Gastroesophageal sphincter (tissue), 4 donors: ENCODE results near the gene APLN. TPM values are rescaled to one million over a fixed set of nuclear protein-coding genes. Genes with fewer than 3 reads are reported as not detected.

Experiments used
- ATAC-seq: fragments of 150-250 bp; one replicate; pipeline ENCODE4 v1.9.1; 2016; ENCODE audit warnings: mild to moderate bottlenecking, moderate library complexity
- H3K27ac ChIP-seq, 4 donors: fragments of 200-600 bp; sonication (generic) in 3 of 4; 1 replicate in 3 of 4; 2 replicates in 1 of 4; pipeline ENCODE4 v1.5.1; 2016 to 2019
- H3K27me3 ChIP-seq: fragments of 200-600 bp; sonication (generic); one replicate; pipeline ENCODE4 v1.5.1; 2019
- H3K36me3 ChIP-seq, 2 donors: fragments of 200-600 bp; sonication (generic); one replicate each; pipeline ENCODE4 v1.5.1; 2019; ENCODE audit warnings: control low read depth in 1 of 2
- H3K4me1 ChIP-seq, 3 donors: fragments of 200-600 bp; sonication (generic); 1 replicate in 2 of 3; 2 replicates in 1 of 3; pipeline ENCODE4 v1.5.1; 2016 to 2019; ENCODE audit warnings: control low read depth in 2 of 3
- H3K4me3 ChIP-seq, 2 donors: fragments of 200-600 bp; sonication (generic); one replicate each; pipeline ENCODE4 v1.5.1; 2019; ENCODE audit warnings: mild to moderate bottlenecking in 1 of 2, moderate library complexity in 1 of 2
- H3K9me3 ChIP-seq, 3 donors: fragments of 200-600 bp; sonication (generic); one replicate each; pipeline ENCODE4 v1.5.1; 2017 to 2019; ENCODE audit warnings: control low read depth in 2 of 3
- CTCF ChIP-seq, 4 experiments: fragments of 200-600 bp in 2 of 4; fragments of 450-650 bp in 2 of 4; sonication (generic) in 1 of 4; IDR thresholded peaks; one replicate each; pipeline ENCODE4 v1.5.1; 2017 to 2019; ENCODE audit warnings: antibody characterized with exemption in 4 of 4, mild to moderate bottlenecking in 2 of 4, moderate library complexity in 2 of 4
- EP300 ChIP-seq: sonication (generic); formaldehyde crosslinking; IDR thresholded peaks from one replicate; pipeline ENCODE4 v1.6.1; 2017; ENCODE audit warnings: antibody characterized with exemption, mild to moderate bottlenecking
- POLR2A ChIP-seq, 2 donors: fragments of 450-650 bp; IDR thresholded peaks; one replicate each; pipeline ENCODE4 v1.6.1; 2017; ENCODE audit warnings: antibody characterized with exemption in 2 of 2, mild to moderate bottlenecking in 2 of 2, moderate library complexity in 1 of 2
- POLR2AphosphoS5 ChIP-seq: sonication (generic); formaldehyde crosslinking; IDR thresholded peaks from one replicate; pipeline ENCODE4 v1.6.1; 2017; ENCODE audit warnings: antibody characterized with exemption
- WGBS, 2 donors: methylation state at CpG; one replicate each; pipeline ENCODE4 v1.1.5; 2018; ENCODE audit warnings: low coverage in 1 of 2; 5-methylcytosine and 5-hydroxymethylcytosine counted together
- total RNA-seq, 4 donors: library from RNA; depleted of rRNA; stranded (reverse); fragments of >200 nt; gene quantifications; one replicate each; pipeline ENCODE4 v1.1.0, GENCODE V29; 2016

The APLN gene
- total RNA-seq, 4 donors from 2014 or later = 0.78 to 2.3 (median 1.2) TPM

GRCh38 chrX:129637217-129638109 lies 17.3 kb downstream of the APLN start:
- no peaks in the 10 kb centered on the region for H3K4me1 ChIP-seq
- no peaks in the 10 kb centered on the region for H3K27me3 ChIP-seq
- no peaks in the 10 kb centered on the region for H3K9me3 ChIP-seq
- H3K4me3 ChIP-seq = no peak overlapping the region
- WGBS, 2 donors = 10 to 23% methylated on average over 2 to 8 of the region's 13 CpGs
- TF ChIP-seq POLR2A (IDR thresholded peaks at IDR 0.05) = no peak
- peak; percentile 72 to 90 (median 86) for TF ChIP-seq CTCF (IDR thresholded peaks at IDR 0.05)
- TF ChIP-seq EP300 = no peak
- no peak for TF ChIP-seq POLR2AphosphoS5
- H3K36me3 ChIP-seq = no peaks in the 10 kb centered on the region
- H3K27ac ChIP-seq = no peak overlapping the region
- ATAC-seq = peak; percentile 44

GRCh38 chrX:129636175-129636681 lies 18.5 kb downstream of the APLN start:
- no peaks in the 10 kb centered on the region for H3K4me1 ChIP-seq
- H3K27me3 ChIP-seq = no peaks in the 10 kb centered on the region
- no peaks in the 10 kb centered on the region for H3K36me3 ChIP-seq
- WGBS, 2 donors = 79 to 100% methylated on average over 2 to 4 of the region's 8 CpGs
- no peak overlapping the region for H3K4me3 ChIP-seq
- no peak overlapping the region for H3K27ac ChIP-seq
- ATAC-seq = peak; percentile 34
- TF ChIP-seq EP300 (no peak), CTCF (IDR thresholded peaks at IDR 0.05) (no peak), POLR2A (IDR thresholded peaks at IDR 0.05) (no peak), POLR2AphosphoS5 (no peak)
- no peaks in the 10 kb centered on the region for H3K9me3 ChIP-seq

GRCh38 chrX:129634541-129634940 lies 20.2 kb downstream of the APLN start:
- no CpG with 5 or more reads among the region's 7 CpGs for WGBS, 2 donors
- Histone ChIP-seq H3K4me1 (peaks cover 0 to 7% (median 0%) of the 10 kb centered on the region in 3 donors), H3K27me3 (no peaks in the 10 kb centered on the region), H3K27ac (no peak overlapping the region), H3K9me3 (no peaks in the 10 kb centered on the region), H3K36me3 (no peaks in the 10 kb centered on the region), H3K4me3 (no peak overlapping the region)
- TF ChIP-seq POLR2A (IDR thresholded peaks at IDR 0.05) (no peak), POLR2AphosphoS5 (no peak), CTCF (IDR thresholded peaks at IDR 0.05) (no peak), EP300 (no peak)
- no peak for ATAC-seq

- no peak overlapping the region for H3K27ac ChIP-seq
- no peak for TF ChIP-seq EP300
- no peak for TF ChIP-seq POLR2AphosphoS5
- no peak for TF ChIP-seq CTCF (IDR thresholded peaks at IDR 0.05)
- no peak for TF ChIP-seq POLR2A (IDR thresholded peaks at IDR 0.05)
- ATAC-seq = no peak
- no peaks in the 10 kb centered on the region for H3K9me3 ChIP-seq
- H3K27me3 ChIP-seq = no peaks in the 10 kb centered on the region
- H3K4me1 ChIP-seq = peaks cover 0 to 9% (median 0%) of the 10 kb centered on the region in 3 donors
- H3K36me3 ChIP-seq = no peaks in the 10 kb centered on the region
- H3K4me3 ChIP-seq = no peak overlapping the region
- WGBS, 2 donors = no CpG with 5 or more reads among the region's 7 CpGs
Measured at GRCh38 chrX:129632443-129632842, 22.3 kb downstream of the APLN start.
